HEK293 (cell line): Measurements from ENCODE around the gene CA9.
A peak's percentile ranks its signal among the peaks of the same experiment; 100 is the strongest.

Experiments used
- IKZF3 ChIP-seq: fragments of 450-650 bp; IDR thresholded peaks from 2 replicates; pipeline ENCODE4 v1.5.0; 2018; ENCODE audit warnings: missing biosample characterization, mild to moderate bottlenecking, missing genetic modification characterization, moderate library complexity
- KLF8 ChIP-seq: fragments of 450-650 bp; formaldehyde crosslinking; IDR thresholded peaks from 2 replicates; pipeline ENCODE4 v1.5.1; 2016; ENCODE audit warnings: missing biosample characterization, missing genetic modification characterization
- MYNN ChIP-seq: fragments of 450-650 bp; formaldehyde crosslinking; IDR thresholded peaks from 2 replicates; pipeline ENCODE4 v1.5.1; 2016; ENCODE audit warnings: missing biosample characterization, missing genetic modification characterization, borderline replicate concordance
- OVOL3 ChIP-seq: fragments of 450-650 bp; formaldehyde crosslinking; IDR thresholded peaks from 2 replicates; pipeline ENCODE4 v1.5.1; 2016; ENCODE audit warnings: missing biosample characterization, missing genetic modification characterization
- SP2 ChIP-seq: fragments of 450-650 bp; formaldehyde crosslinking; IDR thresholded peaks from 2 replicates; pipeline ENCODE4 v1.5.1; 2016; ENCODE audit warnings: missing biosample characterization, missing genetic modification characterization
- SP3 ChIP-seq: fragments of 450-650 bp; formaldehyde crosslinking; IDR thresholded peaks from 2 replicates; pipeline ENCODE4 v1.5.1; 2016; ENCODE audit warnings: missing biosample characterization, missing genetic modification characterization
- ZBTB17 ChIP-seq: fragments of 450-650 bp; formaldehyde crosslinking; IDR thresholded peaks from 2 replicates; pipeline ENCODE4 v1.5.1; 2016; ENCODE audit warnings: missing biosample characterization, missing genetic modification characterization
- ZBTB48 ChIP-seq: fragments of 450-650 bp; formaldehyde crosslinking; IDR thresholded peaks from 2 replicates; pipeline ENCODE4 v1.5.1; 2016; ENCODE audit warnings: missing biosample characterization, missing genetic modification characterization
- ZBTB8A ChIP-seq: fragments of 450-650 bp; formaldehyde crosslinking; IDR thresholded peaks from 2 replicates; pipeline ENCODE4 v1.5.1; 2016; ENCODE audit warnings: missing biosample characterization, missing genetic modification characterization
- ZEB2 ChIP-seq: fragments of 450-650 bp; formaldehyde crosslinking; IDR thresholded peaks from 2 replicates; pipeline ENCODE4 v1.5.1; 2016; ENCODE audit warnings: missing biosample characterization, missing genetic modification characterization
- ZFHX2 ChIP-seq: fragments of 450-650 bp; formaldehyde crosslinking; conservative IDR thresholded peaks from 2 replicates; pipeline ENCODE4 v1.5.1; 2016; ENCODE audit warnings: missing biosample characterization, missing genetic modification characterization
- ZNF10 ChIP-seq: fragments of 450-650 bp; formaldehyde crosslinking; IDR thresholded peaks from 2 replicates; pipeline ENCODE4 v1.5.1; 2017; ENCODE audit warnings: missing biosample characterization, missing genetic modification characterization
- ZNF2 ChIP-seq: fragments of 450-650 bp; formaldehyde crosslinking; IDR thresholded peaks from 2 replicates; pipeline ENCODE4 v1.5.1; 2016; ENCODE audit warnings: missing biosample characterization, missing genetic modification characterization
- ZNF335 ChIP-seq: fragments of 450-650 bp; formaldehyde crosslinking; conservative IDR thresholded peaks from 2 replicates; pipeline ENCODE4 v1.5.1; 2016; ENCODE audit warnings: missing biosample characterization, missing genetic modification characterization
- ZNF341 ChIP-seq: fragments of 450-650 bp; formaldehyde crosslinking; IDR thresholded peaks from 2 replicates; pipeline ENCODE4; 2016; ENCODE audit warnings: low read depth, missing biosample characterization, missing genetic modification characterization
- ZNF501 ChIP-seq: fragments of 450-650 bp; formaldehyde crosslinking; IDR thresholded peaks from 2 replicates; pipeline ENCODE4 v1.5.1; 2016; ENCODE audit warnings: missing biosample characterization, missing genetic modification characterization
- ZNF510 ChIP-seq: fragments of 450-650 bp; formaldehyde crosslinking; IDR thresholded peaks from 2 replicates; pipeline ENCODE4 v1.5.1; 2018; ENCODE audit warnings: mild to moderate bottlenecking, missing genetic modification characterization, missing biosample characterization; ENCODE audit not compliant: insufficient replicate concordance
- ZNF530 ChIP-seq: fragments of 450-650 bp; formaldehyde crosslinking; IDR thresholded peaks from 2 replicates; pipeline ENCODE4 v1.5.1; 2016; ENCODE audit warnings: low read depth, missing biosample characterization, missing genetic modification characterization
- ZNF629 ChIP-seq: fragments of 450-650 bp; formaldehyde crosslinking; IDR thresholded peaks from 2 replicates; pipeline ENCODE4 v1.5.1; 2017; ENCODE audit warnings: missing biosample characterization, missing genetic modification characterization
- ZNF654 ChIP-seq: fragments of 450-650 bp; formaldehyde crosslinking; IDR thresholded peaks from 2 replicates; pipeline ENCODE4 v1.5.1; 2016; ENCODE audit warnings: low read depth, missing biosample characterization, missing genetic modification characterization
- ZXDB ChIP-seq: fragments of 450-650 bp; formaldehyde crosslinking; IDR thresholded peaks from 2 replicates; pipeline ENCODE4 v1.5.1; 2016; ENCODE audit warnings: missing biosample characterization, missing genetic modification characterization
- TF ChIP-seq, protein P1 (sequence below): fragments of 450-650 bp; formaldehyde crosslinking; optimal IDR thresholded peaks from 2 replicates; pipeline ENCODE3; 2016; ENCODE audit warnings: missing biosample characterization, mild to moderate bottlenecking, missing genetic modification characterization
- TF ChIP-seq, protein P2 (sequence below): fragments of 450-650 bp; formaldehyde crosslinking; IDR thresholded peaks from 2 replicates; pipeline ENCODE4 v1.5.1; 2017; ENCODE audit warnings: missing biosample characterization, missing genetic modification characterization
- TF ChIP-seq, protein P3 (sequence below): fragments of 450-650 bp; formaldehyde crosslinking; conservative IDR thresholded peaks from 2 replicates; pipeline ENCODE4 v1.5.1; 2016; ENCODE audit warnings: low read depth, missing biosample characterization, missing genetic modification characterization
- TF ChIP-seq, protein P4 (sequence below): fragments of 450-650 bp; formaldehyde crosslinking; IDR thresholded peaks from 2 replicates; pipeline ENCODE4 v1.5.1; 2016; ENCODE audit warnings: missing biosample characterization, missing genetic modification characterization
- TF ChIP-seq, protein P5 (sequence below): fragments of 450-650 bp; IDR thresholded peaks from 2 replicates; pipeline ENCODE4 v1.5.1; 2018; ENCODE audit warnings: missing biosample characterization, mild to moderate bottlenecking, missing genetic modification characterization
- TF ChIP-seq, protein P6 (sequence below): fragments of 450-650 bp; formaldehyde crosslinking; IDR thresholded peaks from 2 replicates; pipeline ENCODE4 v1.5.1; 2016; ENCODE audit warnings: missing biosample characterization, missing genetic modification characterization

The CA9 gene

DNA sequence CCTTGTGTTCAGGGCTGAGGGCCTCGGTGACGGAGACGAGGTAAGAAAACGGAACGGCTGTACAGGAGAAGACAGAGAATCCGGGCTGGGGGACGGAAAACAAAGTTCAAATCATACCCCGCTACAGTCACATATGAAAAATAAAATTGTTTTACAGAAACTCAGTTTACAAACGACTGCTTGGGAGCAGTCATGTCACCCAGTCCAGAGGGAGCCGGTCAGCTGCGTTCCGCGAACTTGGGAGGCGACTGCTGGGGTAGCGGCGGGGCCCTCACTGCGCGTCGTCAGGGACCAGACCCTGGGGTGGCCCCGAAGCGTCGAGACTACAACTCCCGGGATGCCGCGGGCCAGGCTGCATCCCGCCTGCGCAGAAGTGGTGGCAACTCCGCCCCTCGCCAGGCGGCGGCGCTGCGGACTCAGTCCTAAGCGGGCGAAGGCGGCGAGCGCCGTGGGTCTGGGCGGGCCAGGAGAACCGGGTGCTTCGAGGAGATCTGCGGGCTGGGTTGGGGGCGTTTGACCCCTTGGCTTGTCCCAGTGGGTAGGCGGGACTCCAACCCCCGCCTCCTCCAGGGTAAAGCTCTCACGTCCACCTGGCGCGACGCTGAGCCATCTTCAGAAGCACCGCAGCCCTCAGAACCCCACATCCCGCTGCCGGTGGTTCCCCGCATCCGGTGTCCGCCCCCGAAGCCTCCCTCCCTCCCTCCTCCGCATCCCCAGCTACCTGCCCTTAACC lies 27.0 kb upstream of the CA9 start (continued):
- TF ChIP-seq, protein P1, sequence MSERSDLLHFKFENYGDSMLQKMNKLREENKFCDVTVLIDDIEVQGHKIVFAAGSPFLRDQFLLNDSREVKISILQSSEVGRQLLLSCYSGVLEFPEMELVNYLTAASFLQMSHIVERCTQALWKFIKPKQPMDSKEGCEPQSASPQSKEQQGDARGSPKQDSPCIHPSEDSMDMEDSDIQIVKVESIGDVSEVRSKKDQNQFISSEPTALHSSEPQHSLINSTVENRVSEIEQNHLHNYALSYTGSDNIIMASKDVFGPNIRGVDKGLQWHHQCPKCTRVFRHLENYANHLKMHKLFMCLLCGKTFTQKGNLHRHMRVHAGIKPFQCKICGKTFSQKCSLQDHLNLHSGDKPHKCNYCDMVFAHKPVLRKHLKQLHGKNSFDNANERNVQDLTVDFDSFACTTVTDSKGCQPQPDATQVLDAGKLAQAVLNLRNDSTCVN (tag by site-specific recombination), result peak; percentile 54
- TF ChIP-seq ZNF654, result peak; percentile 48
- no peak for TF ChIP-seq OVOL3 (tag by site-specific recombination)
- TF ChIP-seq ZNF510, result no peak
- TF ChIP-seq ZNF501 (tag by site-specific recombination), result peak; percentile 69; the same call in 1 of the 2 replicates
- TF ChIP-seq, protein P2, sequence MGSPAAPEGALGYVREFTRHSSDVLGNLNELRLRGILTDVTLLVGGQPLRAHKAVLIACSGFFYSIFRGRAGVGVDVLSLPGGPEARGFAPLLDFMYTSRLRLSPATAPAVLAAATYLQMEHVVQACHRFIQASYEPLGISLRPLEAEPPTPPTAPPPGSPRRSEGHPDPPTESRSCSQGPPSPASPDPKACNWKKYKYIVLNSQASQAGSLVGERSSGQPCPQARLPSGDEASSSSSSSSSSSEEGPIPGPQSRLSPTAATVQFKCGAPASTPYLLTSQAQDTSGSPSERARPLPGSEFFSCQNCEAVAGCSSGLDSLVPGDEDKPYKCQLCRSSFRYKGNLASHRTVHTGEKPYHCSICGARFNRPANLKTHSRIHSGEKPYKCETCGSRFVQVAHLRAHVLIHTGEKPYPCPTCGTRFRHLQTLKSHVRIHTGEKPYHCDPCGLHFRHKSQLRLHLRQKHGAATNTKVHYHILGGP, result no peak
- TF ChIP-seq, protein P3, sequence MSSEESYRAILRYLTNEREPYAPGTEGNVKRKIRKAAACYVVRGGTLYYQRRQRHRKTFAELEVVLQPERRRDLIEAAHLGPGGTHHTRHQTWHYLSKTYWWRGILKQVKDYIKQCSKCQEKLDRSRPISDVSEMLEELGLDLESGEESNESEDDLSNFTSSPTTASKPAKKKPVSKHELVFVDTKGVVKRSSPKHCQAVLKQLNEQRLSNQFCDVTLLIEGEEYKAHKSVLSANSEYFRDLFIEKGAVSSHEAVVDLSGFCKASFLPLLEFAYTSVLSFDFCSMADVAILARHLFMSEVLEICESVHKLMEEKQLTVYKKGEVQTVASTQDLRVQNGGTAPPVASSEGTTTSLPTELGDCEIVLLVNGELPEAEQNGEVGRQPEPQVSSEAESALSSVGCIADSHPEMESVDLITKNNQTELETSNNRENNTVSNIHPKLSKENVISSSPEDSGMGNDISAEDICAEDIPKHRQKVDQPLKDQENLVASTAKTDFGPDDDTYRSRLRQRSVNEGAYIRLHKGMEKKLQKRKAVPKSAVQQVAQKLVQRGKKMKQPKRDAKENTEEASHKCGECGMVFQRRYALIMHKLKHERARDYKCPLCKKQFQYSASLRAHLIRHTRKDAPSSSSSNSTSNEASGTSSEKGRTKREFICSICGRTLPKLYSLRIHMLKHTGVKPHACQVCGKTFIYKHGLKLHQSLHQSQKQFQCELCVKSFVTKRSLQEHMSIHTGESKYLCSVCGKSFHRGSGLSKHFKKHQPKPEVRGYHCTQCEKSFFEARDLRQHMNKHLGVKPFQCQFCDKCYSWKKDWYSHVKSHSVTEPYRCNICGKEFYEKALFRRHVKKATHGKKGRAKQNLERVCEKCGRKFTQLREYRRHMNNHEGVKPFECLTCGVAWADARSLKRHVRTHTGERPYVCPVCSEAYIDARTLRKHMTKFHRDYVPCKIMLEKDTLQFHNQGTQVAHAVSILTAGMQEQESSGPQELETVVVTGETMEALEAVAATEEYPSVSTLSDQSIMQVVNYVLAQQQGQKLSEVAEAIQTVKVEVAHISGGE (tag by site-specific recombination), result peak; percentile 96
- peak; percentile 65 for TF ChIP-seq ZBTB17 (tag by site-specific recombination)
- peak; percentile 71 for TF ChIP-seq SP2 (tag by site-specific recombination)
- TF ChIP-seq, protein P4, sequence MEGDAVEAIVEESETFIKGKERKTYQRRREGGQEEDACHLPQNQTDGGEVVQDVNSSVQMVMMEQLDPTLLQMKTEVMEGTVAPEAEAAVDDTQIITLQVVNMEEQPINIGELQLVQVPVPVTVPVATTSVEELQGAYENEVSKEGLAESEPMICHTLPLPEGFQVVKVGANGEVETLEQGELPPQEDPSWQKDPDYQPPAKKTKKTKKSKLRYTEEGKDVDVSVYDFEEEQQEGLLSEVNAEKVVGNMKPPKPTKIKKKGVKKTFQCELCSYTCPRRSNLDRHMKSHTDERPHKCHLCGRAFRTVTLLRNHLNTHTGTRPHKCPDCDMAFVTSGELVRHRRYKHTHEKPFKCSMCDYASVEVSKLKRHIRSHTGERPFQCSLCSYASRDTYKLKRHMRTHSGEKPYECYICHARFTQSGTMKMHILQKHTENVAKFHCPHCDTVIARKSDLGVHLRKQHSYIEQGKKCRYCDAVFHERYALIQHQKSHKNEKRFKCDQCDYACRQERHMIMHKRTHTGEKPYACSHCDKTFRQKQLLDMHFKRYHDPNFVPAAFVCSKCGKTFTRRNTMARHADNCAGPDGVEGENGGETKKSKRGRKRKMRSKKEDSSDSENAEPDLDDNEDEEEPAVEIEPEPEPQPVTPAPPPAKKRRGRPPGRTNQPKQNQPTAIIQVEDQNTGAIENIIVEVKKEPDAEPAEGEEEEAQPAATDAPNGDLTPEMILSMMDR, result peak; percentile 94
- TF ChIP-seq ZNF2 (tag by site-specific recombination), result peak; percentile 94
- no peak for TF ChIP-seq ZNF341
- peak; percentile 80 for TF ChIP-seq ZXDB (tag by site-specific recombination)
- peak; percentile 88 for TF ChIP-seq ZFHX2 (tag by site-specific recombination)
- TF ChIP-seq ZNF530 (tag by site-specific recombination), result no peak
- peak; percentile 72 for TF ChIP-seq SP3 (tag by site-specific recombination)
- no peak for TF ChIP-seq KLF8 (tag by site-specific recombination)
- peak; percentile 89 for TF ChIP-seq ZNF10
- peak; percentile 38; the same call in 1 of the 2 replicates for TF ChIP-seq ZBTB8A
- TF ChIP-seq, protein P5, sequence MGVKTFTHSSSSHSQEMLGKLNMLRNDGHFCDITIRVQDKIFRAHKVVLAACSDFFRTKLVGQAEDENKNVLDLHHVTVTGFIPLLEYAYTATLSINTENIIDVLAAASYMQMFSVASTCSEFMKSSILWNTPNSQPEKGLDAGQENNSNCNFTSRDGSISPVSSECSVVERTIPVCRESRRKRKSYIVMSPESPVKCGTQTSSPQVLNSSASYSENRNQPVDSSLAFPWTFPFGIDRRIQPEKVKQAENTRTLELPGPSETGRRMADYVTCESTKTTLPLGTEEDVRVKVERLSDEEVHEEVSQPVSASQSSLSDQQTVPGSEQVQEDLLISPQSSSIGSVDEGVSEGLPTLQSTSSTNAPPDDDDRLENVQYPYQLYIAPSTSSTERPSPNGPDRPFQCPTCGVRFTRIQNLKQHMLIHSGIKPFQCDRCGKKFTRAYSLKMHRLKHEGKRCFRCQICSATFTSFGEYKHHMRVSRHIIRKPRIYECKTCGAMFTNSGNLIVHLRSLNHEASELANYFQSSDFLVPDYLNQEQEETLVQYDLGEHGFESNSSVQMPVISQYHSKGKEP (tag by site-specific recombination), result 0 out of 2 replicates have a peak, but pooled peaks have one; percentile 31
- peak; percentile 82 for TF ChIP-seq ZBTB48
- TF ChIP-seq MYNN (tag by site-specific recombination), result no peak
- TF ChIP-seq ZNF629 (tag by site-specific recombination), result peak; percentile 54
- TF ChIP-seq IKZF3 (tag by site-specific recombination), result no peak
- TF ChIP-seq ZNF335 (tag by site-specific recombination), result peak; percentile 89
- 0 out of 2 replicates have a peak, but pooled peaks have one; percentile 52 for TF ChIP-seq ZEB2 (tag by site-specific recombination)
- TF ChIP-seq, protein P6, sequence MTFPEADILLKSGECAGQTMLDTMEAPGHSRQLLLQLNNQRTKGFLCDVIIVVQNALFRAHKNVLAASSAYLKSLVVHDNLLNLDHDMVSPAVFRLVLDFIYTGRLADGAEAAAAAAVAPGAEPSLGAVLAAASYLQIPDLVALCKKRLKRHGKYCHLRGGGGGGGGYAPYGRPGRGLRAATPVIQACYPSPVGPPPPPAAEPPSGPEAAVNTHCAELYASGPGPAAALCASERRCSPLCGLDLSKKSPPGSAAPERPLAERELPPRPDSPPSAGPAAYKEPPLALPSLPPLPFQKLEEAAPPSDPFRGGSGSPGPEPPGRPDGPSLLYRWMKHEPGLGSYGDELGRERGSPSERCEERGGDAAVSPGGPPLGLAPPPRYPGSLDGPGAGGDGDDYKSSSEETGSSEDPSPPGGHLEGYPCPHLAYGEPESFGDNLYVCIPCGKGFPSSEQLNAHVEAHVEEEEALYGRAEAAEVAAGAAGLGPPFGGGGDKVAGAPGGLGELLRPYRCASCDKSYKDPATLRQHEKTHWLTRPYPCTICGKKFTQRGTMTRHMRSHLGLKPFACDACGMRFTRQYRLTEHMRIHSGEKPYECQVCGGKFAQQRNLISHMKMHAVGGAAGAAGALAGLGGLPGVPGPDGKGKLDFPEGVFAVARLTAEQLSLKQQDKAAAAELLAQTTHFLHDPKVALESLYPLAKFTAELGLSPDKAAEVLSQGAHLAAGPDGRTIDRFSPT (tag by site-specific recombination), result peak; percentile 73; the same call in 1 of the 2 replicates
